Thyroid gland (tissue), 4 donors: ENCODE results near the gene DSC1. TPM values are rescaled to one million over a fixed set of nuclear protein-coding genes. Genes with fewer than 3 reads are reported as not detected.
A peak's percentile ranks its signal among the peaks of the same experiment; 100 is the strongest.

Source experiments
- DNase-seq, 2 donors: peaks; one replicate each; pipeline ENCODE4 v3.0.0-alpha.2; 2019
- H3K27ac ChIP-seq, 3 donors: fragments of 200-600 bp; sonication (generic); 1 replicate in 2 of 3; 2 replicates in 1 of 3; pipeline ENCODE4 v1.5.1; 2016 to 2019; ENCODE audit warnings: mild to moderate bottlenecking in 1 of 3, moderate library complexity in 1 of 3
- H3K27me3 ChIP-seq: fragments of 200-600 bp; sonication (generic); one replicate; pipeline ENCODE4 v1.5.1; 2019
- H3K36me3 ChIP-seq, 2 donors: fragments of 200-600 bp; sonication (generic); one replicate each; pipeline ENCODE4 v1.5.1; 2016 to 2019
- H3K4me1 ChIP-seq, 2 donors: fragments of 200-600 bp; sonication (generic); one replicate each; pipeline ENCODE4 v1.5.1; 2017 to 2019
- H3K4me3 ChIP-seq, 3 donors: fragments of 200-600 bp; sonication (generic); replicated peaks in 1 of 3; 1 replicate in 2 of 3; 2 replicates in 1 of 3; pipeline ENCODE4 v1.5.1; 2016; ENCODE audit warnings: mild to moderate bottlenecking in 1 of 3
- H3K9me3 ChIP-seq: fragments of 200-600 bp; sonication (generic); one replicate; pipeline ENCODE4 v1.5.1; 2017
- CTCF ChIP-seq, 6 experiments: fragments of 200-600 bp in 3 of 6; fragments of 450-650 bp in 3 of 6; sonication (generic) in 3 of 6; IDR thresholded peaks; one replicate each; pipeline ENCODE4 v1.5.1; 2016 to 2019; ENCODE audit warnings: antibody characterized with exemption in 6 of 6, mild to moderate bottlenecking in 2 of 6, inconsistent platforms in 1 of 6, moderate library complexity in 1 of 6
- POLR2A ChIP-seq, 2 donors: fragments of 450-650 bp; IDR thresholded peaks; one replicate each; pipeline ENCODE4 v1.6.1; 2017; ENCODE audit warnings: antibody characterized with exemption in 2 of 2, mild to moderate bottlenecking in 2 of 2, moderate library complexity in 1 of 2
- WGBS, 2 donors: methylation state at CpG; one replicate each; pipeline ENCODE4 v1.1.5; 2017; 5-methylcytosine and 5-hydroxymethylcytosine counted together
- intact Hi-C: fragments of 100-400 bp; cut with DNase I; formaldehyde crosslinking; loops from one replicate; pipeline ENCODE4 v1.15.1; 2023
- total RNA-seq, 4 donors: library from RNA; depleted of rRNA; stranded (reverse); fragments of >200 nt; gene quantifications; one replicate each; pipeline ENCODE4 v1.2.3, GENCODE V29; 2016

Gene DSC1
- total RNA-seq, result not detected

GRCh38 chr18:31162825-31163435 is at the start of gene DSC1:
TSS of gene DSC1 (minus strand) at chr18:31162856. CDS start at chr18:31162594, 262 bp downstream.
- Histone ChIP-seq H3K27me3 (no peaks in the 10 kb centered on the region), H3K36me3 (no peaks in the 10 kb centered on the region), H3K4me3 (no peak within 1 kb of the TSS), H3K9me3 (no peaks in the 10 kb centered on the region), H3K4me1 (no peaks in the 10 kb centered on the region), H3K27ac (no peak within 1 kb of the TSS)
- 73 to 84% methylated on average over 5 of the region's 5 CpGs for WGBS, 2 donors
- DNase-seq, result no peak
- TF ChIP-seq POLR2A (IDR thresholded peaks at IDR 0.05) (no peak), CTCF (IDR thresholded peaks at IDR 0.05) (no peak)
- intact Hi-C loops, result no loop called here

GRCh38 chr18:31211047-31211446 is 48.4 kb upstream of the DSC1 start:
- no peak for DNase-seq
- Histone ChIP-seq H3K4me3 (no peak overlapping the region), H3K27ac (no peak overlapping the region), H3K9me3 (no peaks in the 10 kb centered on the region), H3K36me3 (no peaks in the 10 kb centered on the region), H3K27me3 (no peaks in the 10 kb centered on the region), H3K4me1 (peaks cover 3 to 6% of the 10 kb centered on the region in 2 donors)
- TF ChIP-seq POLR2A (IDR thresholded peaks at IDR 0.05) (no peak), CTCF (IDR thresholded peaks at IDR 0.05) (no peak)
- WGBS, 2 donors, result 79 to 86% methylated on average over 1 of the region's 1 CpG
- intact Hi-C loops, result no loop called here

GRCh38 chr18:31209041-31209440 is 46.4 kb upstream of the DSC1 start:
- no peaks in the 10 kb centered on the region for H3K9me3 ChIP-seq
- no peak overlapping the region for H3K4me3 ChIP-seq
- H3K4me1 ChIP-seq, result peaks cover 3 to 6% of the 10 kb centered on the region in 2 donors
- H3K36me3 ChIP-seq, result no peaks in the 10 kb centered on the region
- no peak for DNase-seq
- H3K27me3 ChIP-seq, result no peaks in the 10 kb centered on the region
- no peak for TF ChIP-seq CTCF (IDR thresholded peaks at IDR 0.05)
- no peak for TF ChIP-seq POLR2A (IDR thresholded peaks at IDR 0.05)
- 65 to 80% methylated on average over 4 of the region's 4 CpGs for WGBS, 2 donors
- no peak overlapping the region for H3K27ac ChIP-seq
- intact Hi-C loops, result no loop called here

- H3K4me3 ChIP-seq, result no peak overlapping the region
- WGBS, 2 donors, result 82 to 84% methylated on average over 6 of the region's 6 CpGs
- TF ChIP-seq CTCF (IDR thresholded peaks at IDR 0.05) (no peak), POLR2A (IDR thresholded peaks at IDR 0.05) (no peak)
- H3K9me3 ChIP-seq, result no peaks in the 10 kb centered on the region
- H3K36me3 ChIP-seq, result no peaks in the 10 kb centered on the region
- no peak for DNase-seq
- H3K27me3 ChIP-seq, result no peaks in the 10 kb centered on the region
- intact Hi-C loops, result no loop called here
- no peak overlapping the region for H3K27ac ChIP-seq
- H3K4me1 ChIP-seq, result peaks cover 3 to 6% of the 10 kb centered on the region in 2 donors
These were observed 44.7 kb upstream of the DSC1 start for GRCh38 chr18:31207391-31207790.

GRCh38 chr18:31206787-31207381 is 44.2 kb upstream of the DSC1 start:
- Histone ChIP-seq H3K27ac (peak overlapping the region in 2 of 3 donors; percentile 7 to 27), H3K4me3 (no peak overlapping the region), H3K4me1 (peaks cover 3 to 6% of the 10 kb centered on the region in 2 donors), H3K27me3 (no peaks in the 10 kb centered on the region), H3K36me3 (no peaks in the 10 kb centered on the region), H3K9me3 (no peaks in the 10 kb centered on the region)
- peak in 5 of 6 experiments; percentile 35 to 69 (median 50) for TF ChIP-seq CTCF (IDR thresholded peaks at IDR 0.05)
- peak in 1 of 2 donors; percentile 34 for TF ChIP-seq POLR2A (IDR thresholded peaks at IDR 0.05)
- intact Hi-C loops, result no loop called here
- WGBS, 2 donors, result 20 to 21% methylated on average over 11 of the region's 11 CpGs
- DNase-seq, result peak; percentile 52 to 71
